Measurements from ENCODE around the gene OR14C36. TPM values are rescaled to one million over a fixed set of nuclear protein-coding genes. Genes with fewer than 3 reads are reported as not detected.

The OR14C36 gene
- total RNA-seq, 1 donor from 2014 or later, result not detected

DNA sequence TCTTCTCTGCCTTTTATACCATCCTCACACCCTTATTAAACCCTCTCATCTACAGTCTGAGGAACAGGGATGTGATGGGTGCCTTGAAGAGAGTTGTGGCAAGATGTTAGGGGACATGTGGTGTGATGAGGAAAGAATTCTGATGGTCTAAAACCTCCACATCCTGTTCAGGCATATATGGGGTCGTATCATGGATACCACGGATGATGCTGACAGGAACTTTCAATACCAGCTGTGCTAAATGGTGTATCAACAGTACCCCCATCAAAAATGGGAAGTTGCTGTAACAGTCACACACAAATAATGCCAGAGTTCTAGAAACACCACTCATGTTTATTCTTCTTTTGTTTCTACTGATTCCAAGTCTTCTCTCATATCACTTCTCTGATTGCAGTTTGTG lies 39.9 kb downstream of the OR14C36 start:
- DNase-seq (ENCODE audit: low spot score, unreplicated experiment), result no peak
- H3K27me3 Mint-ChIP-seq, result no peaks in the 10 kb centered on the region
- H3K27ac Mint-ChIP-seq, result no peak overlapping the region
- TF ChIP-seq, protein P1, sequence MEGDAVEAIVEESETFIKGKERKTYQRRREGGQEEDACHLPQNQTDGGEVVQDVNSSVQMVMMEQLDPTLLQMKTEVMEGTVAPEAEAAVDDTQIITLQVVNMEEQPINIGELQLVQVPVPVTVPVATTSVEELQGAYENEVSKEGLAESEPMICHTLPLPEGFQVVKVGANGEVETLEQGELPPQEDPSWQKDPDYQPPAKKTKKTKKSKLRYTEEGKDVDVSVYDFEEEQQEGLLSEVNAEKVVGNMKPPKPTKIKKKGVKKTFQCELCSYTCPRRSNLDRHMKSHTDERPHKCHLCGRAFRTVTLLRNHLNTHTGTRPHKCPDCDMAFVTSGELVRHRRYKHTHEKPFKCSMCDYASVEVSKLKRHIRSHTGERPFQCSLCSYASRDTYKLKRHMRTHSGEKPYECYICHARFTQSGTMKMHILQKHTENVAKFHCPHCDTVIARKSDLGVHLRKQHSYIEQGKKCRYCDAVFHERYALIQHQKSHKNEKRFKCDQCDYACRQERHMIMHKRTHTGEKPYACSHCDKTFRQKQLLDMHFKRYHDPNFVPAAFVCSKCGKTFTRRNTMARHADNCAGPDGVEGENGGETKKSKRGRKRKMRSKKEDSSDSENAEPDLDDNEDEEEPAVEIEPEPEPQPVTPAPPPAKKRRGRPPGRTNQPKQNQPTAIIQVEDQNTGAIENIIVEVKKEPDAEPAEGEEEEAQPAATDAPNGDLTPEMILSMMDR (IDR thresholded peaks at IDR 0.05; ENCODE audit: unreplicated experiment), result no peak
- peaks cover 51% of the 10 kb centered on the region for H3K9me3 Mint-ChIP-seq (ENCODE audit: low read depth)
- no peak overlapping the region for H3K4me3 Mint-ChIP-seq (ENCODE audit: low read depth)
- no peaks in the 10 kb centered on the region for H3K4me1 Mint-ChIP-seq (ENCODE audit: low read depth)
- H3K36me3 Mint-ChIP-seq (ENCODE audit: insufficient read depth), result no peaks in the 10 kb centered on the region

DNA sequence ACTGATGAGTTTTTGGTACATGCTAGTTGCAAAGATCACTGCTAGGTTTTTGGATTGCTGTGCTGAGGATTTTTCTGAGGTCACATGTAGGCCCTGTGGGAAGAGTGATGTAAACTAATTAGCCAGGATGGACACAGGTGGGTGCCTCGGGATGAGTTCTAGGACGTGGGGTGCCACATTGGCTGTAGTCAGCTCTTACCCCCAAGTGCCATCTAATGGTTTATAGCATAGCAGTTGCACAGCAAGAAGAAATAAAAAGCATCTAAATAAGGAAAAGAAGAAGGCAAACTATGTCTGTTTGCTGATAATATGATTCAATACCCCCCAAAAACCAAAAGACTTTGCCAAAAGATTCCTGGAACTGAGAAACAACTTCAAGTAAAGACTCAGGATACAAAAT lies 44.5 kb downstream of the OR14C36 start:
- no peaks in the 10 kb centered on the region for H3K27me3 Mint-ChIP-seq
- H3K27ac Mint-ChIP-seq, result no peak overlapping the region
- peaks cover 3% of the 10 kb centered on the region for H3K36me3 Mint-ChIP-seq (ENCODE audit: insufficient read depth)
- no peak overlapping the region for H3K4me3 Mint-ChIP-seq (ENCODE audit: low read depth)
- H3K9me3 Mint-ChIP-seq (ENCODE audit: low read depth), result peaks cover 65% of the 10 kb centered on the region
- H3K4me1 Mint-ChIP-seq (ENCODE audit: low read depth), result no peaks in the 10 kb centered on the region
- no peak for DNase-seq (ENCODE audit: low spot score, unreplicated experiment)
- TF ChIP-seq, protein P1 (IDR thresholded peaks at IDR 0.05; ENCODE audit: unreplicated experiment), result no peak

Other genes starting within 250 kb of the OR14C36 start
- not detected in 2 replicates for gene OR2M5, start 203.6 kb upstream of the OR14C36 start, total RNA-seq
- not detected in 2 replicates for gene OR2M2, start 174.0 kb upstream of the OR14C36 start, total RNA-seq
- gene OR2M3, start 151.5 kb upstream of the OR14C36 start, total RNA-seq, result not detected in 2 replicates
- not detected in 2 replicates for gene OR2M4, start 117.4 kb upstream of the OR14C36 start, total RNA-seq
- not detected in 2 replicates for gene OR2T33, start 70.8 kb upstream of the OR14C36 start, total RNA-seq
- gene OR2T12, start 45.4 kb upstream of the OR14C36 start, total RNA-seq, result not detected in 2 replicates
- not detected in 2 replicates for gene OR2M7, start 24.2 kb upstream of the OR14C36 start, total RNA-seq
- not detected in 2 replicates for gene OR2T4, start 12.9 kb downstream of the OR14C36 start, total RNA-seq
- not detected in 2 replicates for gene OR2T6, start 27.0 kb downstream of the OR14C36 start, total RNA-seq
- gene OR2T1, start 54.3 kb downstream of the OR14C36 start, total RNA-seq, result not detected in 2 replicates
- not detected in 2 replicates for gene OR2T2, start 96.9 kb downstream of the OR14C36 start, total RNA-seq
- gene OR2T3, start 124.6 kb downstream of the OR14C36 start, total RNA-seq, result not detected in 2 replicates
- gene OR2T5, start 139.8 kb downstream of the OR14C36 start, total RNA-seq, result not detected in 2 replicates
- not detected in 2 replicates for gene OR2G6, start 159.3 kb downstream of the OR14C36 start, total RNA-seq
- gene OR2T29, start 214.0 kb downstream of the OR14C36 start, total RNA-seq, result not detected in 2 replicates
- not detected in 2 replicates for gene OR2T34, start 226.0 kb downstream of the OR14C36 start, total RNA-seq
- gene OR2T10, start 248.9 kb downstream of the OR14C36 start, total RNA-seq, result not detected in 2 replicates